GM21723 (cell line): ENCODE data around the gene VTI1A.

Experiments
- ATAC-seq: cut with Tn5 transposase; IDR thresholded peaks from one replicate; pipeline ENCODE4 v1.9.1; 2021; ENCODE audit warnings: mild to moderate bottlenecking, moderate library complexity; ENCODE audit not compliant: unreplicated experiment

Gene VTI1A

DNA sequence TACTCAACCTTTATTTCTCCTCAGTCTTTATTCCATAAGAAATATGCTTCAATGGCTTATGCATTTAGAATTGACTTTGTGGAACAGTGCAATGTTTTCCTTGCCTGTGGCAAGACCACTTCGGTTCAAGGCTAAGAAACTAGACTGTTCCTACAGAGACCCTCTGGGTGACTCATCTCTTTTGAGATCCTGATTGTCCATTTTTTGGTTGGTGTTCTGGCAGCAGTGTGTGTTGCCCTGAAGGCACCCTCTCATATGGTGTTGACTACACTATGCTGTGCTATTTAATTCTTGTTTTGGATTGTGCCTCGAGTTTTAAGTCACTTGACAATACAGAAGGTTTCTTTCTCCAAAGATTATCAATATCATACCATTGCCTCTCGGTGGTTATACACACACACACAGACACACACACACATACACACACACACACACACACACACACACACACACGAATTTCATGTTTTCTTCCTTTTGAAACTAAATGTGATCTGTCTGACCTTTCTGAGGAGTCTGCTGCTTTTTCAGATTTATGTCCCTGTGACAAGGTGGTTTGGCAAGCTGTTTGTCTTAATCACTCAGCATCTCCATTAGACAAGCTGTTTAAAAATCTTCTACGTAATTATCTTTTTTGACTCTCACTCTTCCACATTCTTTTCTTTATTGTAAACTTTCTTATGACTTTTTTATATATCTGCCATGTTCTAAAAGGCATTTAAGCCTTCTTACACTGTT, 187.2 kb downstream of the VTI1A start:
- ATAC-seq = no peak

- no peak for ATAC-seq
These were observed 190.9 kb downstream of the VTI1A start for GRCh38 chr10:112637901-112638300.

DNA sequence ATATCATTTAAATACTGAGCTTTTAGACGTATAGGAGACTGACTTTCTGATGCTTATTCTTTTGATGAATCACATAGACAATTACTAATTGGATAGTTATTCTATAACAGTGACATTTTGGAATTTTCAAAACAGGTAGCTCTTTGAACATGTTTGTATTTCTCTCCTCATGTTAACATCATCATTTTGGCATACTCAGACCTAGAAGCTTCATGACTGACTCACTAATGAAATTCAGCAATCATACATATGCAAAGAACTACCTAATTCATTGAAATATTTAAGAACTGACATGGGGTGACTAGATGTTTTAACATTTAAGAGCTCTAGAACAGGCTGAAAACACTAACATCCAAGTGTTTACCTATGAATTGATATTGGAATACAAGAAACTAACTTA, 192.3 kb downstream of the VTI1A start:
- no peak for ATAC-seq

DNA sequence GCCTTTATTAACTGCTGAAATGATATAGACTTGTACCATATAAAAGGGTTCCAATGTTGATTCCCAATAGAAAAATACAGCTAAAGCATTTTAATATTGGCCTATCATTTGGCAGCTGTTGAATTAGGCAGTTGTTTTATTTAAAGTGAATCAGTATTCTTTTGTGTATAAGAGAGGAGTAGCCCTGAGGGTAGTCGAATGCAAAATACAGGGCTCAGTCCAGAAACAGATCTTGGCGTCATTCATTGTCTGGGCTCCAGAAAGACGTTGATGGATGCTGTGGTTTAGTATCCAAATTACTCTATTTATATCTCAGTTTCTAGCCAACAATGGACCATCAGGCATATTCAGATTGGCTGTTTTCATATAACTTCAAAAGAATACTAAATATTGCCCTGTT, 193.6 kb downstream of the VTI1A start:
- ATAC-seq = no peak

GRCh38 chr10:112643600-112644264, 196.7 kb downstream of the VTI1A start:
- ATAC-seq = no peak

- ATAC-seq = no peak
These were observed 197.2 kb downstream of the VTI1A start for GRCh38 chr10:112644265-112644645.

DNA sequence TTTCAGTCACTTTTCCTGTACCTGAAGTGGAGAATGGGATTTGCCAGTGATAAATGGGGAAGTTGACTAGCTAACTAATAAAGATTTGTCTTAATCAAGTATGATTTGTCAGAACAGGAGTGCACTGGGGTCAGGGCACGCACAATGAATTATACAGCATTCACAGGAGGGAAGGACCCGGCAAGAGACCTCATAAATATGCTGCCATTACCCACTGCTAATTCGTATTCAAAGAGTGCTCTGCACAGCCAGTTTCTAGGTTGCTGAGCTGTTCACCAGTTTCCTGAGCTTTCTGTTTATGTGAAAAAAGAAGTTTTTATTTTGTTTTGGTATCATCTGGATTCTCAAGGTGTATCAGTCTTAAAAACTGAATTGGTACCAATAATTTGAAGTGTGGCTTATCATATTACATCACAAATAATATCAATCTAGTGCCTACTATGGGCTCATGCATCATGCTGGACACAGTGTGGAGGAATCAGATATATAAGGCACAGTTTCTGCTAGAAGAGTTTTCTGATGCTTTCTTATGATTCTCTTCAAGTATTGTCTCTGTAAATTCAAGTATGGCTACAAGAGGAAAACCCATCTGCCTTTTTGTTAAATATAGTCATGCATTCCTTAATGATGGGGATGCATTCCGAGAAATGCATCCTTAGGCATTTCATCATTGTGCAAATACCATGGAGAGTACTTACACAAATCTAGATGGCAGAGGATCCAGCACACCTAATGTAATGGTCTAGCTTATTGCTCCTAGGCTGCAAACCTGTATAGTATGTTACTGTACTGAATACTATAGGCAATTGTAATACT, 202.2 kb downstream of the VTI1A start:
- no peak for ATAC-seq

DNA sequence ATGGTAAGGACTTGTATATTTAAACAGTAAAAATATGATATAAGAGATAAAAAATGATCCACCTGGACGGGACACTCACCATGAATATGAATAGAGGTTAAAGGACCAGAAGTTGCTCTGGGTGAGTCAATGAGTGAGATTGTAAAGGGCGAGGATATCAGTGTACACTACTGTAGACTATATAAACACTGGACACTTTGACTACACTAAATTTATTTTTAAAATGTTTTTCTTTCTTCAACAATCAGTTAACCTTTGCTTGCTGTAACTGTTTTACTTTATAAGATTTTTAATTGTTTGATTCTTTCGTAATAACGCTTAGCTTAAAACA, 202.8 kb downstream of the VTI1A start:
- no peak for ATAC-seq

DNA sequence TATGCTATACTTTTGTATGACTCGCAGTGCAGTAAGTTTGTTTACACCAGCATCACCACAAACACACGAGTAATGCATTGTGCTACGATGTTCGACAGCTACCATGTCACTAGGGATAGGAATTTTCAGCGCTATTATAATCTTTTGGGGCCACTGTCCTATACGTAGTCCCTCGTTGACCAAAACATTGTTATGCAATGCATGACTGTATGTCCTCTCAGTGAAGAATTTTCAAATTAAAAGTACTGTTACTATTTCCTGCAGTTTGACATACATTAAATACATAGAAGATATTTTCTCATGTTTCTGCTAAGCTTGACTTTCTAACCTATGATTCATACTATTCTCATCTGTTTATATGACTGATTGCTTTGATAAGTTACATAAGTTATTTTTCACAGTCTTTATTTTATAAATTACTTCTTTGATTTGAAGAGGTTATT, 203.6 kb downstream of the VTI1A start:
- ATAC-seq = no peak

DNA sequence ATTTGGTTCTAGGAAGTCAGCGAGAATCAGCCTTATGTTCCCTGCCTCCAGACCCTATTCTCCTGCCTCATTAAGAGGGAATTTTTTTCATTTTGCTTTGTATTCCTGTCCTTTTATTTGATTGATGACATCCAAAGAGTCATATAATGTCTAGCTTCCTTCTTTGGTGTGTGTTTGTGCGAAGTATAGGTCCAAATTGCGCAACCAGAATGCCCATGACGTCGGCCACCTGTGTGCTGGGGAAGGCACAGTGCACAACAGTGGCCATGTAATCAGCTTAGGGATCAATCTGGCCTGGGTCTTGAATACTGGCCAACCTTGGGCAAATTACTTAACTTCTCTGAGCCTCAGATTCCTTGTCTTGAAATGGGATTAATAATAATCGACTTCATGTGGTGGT, 206.2 kb downstream of the VTI1A start:
- ATAC-seq = no peak

DNA sequence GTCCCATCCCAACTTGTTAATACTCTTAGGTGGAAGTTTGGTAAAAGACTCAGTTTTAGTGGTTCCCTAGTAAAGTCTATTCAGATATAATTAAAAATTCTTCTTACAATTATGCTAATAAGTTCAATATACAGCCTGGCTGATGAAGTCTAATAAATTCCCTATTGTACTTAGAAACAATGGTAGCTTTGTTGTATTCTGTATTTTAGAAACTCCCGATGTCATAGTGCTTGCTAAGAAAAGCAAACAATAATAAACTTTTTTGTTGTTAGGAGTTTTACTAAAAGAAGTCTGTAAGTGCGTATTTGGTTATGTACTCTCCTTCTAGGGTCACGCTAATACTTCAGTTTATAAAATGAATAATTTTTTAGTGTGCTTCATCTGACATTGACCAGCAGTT, 206.8 kb downstream of the VTI1A start:
- ATAC-seq = no peak

DNA sequence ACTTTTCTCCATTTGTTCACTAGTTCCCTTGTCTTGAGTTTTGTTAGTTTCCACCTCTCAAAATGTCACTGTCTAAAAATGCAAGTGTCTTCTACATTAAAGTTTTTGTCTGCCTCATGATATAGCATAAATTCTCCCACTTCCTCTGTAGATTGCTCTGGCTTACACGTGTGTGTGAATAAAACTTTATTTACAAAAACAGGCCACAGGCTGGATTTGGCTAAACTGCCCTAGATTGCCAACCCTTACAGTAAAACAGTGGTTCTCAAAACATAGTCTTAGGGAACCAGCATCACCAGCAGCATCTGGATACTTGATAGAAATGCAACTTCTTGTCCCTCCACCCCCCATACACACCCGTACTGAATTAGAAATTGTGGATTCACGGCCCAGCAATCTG, 207.8 kb downstream of the VTI1A start:
- no peak for ATAC-seq

- ATAC-seq = no peak
These were observed 208.7 kb downstream of the VTI1A start for GRCh38 chr10:112655722-112656121.

DNA sequence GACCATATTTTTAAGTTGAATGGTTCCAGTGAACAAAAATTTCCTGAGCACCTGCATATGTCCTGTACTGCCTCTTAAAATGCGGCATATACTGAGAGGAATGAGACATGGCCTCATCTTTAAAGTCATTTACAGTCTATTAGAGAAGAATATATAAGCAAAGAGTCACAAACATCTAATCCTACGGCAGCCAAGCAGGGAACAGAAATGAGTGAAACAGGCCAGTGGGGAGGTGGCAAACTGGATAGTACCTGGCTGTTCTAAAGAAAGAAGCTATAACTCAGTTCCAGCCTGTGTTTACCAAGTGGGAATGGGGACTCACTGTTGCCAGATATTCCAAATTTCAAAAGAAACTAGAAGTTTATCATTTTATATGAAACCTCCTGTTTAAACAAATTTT, 211.4 kb downstream of the VTI1A start:
- no peak for ATAC-seq

DNA sequence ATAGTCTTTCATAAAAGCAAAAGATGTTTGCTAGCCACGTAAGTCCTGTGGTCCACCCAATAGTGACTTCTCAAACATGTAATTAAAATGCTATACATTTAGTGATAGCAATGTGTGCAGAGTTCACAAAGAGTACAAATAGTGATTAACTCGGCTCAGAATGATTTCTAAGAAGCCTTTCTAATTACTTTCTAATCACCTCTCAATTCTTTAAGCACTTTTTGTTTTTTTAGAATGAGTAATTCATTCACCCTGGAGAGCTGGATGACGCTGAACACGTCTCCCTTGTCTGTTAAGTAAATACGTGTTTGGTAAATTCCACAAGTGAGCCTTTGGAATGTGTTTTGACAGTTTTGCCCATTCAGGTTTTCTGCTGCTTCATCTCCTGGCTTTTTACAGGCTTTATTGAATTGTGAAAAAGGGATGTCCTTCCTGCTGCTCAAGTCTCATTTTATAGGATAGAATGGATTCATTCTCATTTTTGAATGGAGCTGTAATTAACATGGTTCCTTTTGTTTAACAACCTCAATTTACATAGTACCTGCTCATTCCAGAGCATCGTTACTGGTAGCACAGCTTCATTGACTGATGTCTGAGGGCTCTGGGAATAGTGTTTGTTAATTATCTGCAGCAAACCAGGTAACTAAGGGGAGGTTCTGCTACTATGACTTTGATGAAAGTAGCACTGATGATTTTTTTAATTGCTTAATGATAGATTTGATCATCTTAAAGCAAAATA, 212.1 kb downstream of the VTI1A start:
- ATAC-seq = no peak

- ATAC-seq = no peak
These were observed 216.5 kb downstream of the VTI1A start for GRCh38 chr10:112663234-112664125.

GRCh38 chr10:112666094-112666493, 219.1 kb downstream of the VTI1A start:
- no peak for ATAC-seq

DNA sequence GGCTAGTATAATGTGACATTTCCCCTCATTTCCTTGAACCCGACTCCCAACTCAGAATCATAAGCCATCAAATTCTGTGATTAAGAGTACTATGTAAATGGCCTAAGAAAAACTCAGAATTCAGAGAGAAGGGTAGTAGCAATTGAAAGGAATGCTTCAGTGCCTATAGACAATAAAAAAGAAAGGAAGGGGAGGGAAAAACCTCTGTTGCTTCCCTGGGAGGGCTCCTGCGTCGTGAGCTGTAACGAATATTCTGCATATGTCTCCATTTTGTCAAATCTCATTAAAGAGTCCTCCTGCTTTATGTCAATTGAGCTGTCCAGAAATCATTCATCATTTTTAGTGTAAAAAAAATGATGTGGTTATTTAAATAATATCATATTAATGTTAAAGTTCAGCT, 223.0 kb downstream of the VTI1A start:
- ATAC-seq = no peak

- ATAC-seq = no peak
These were observed 224.7 kb downstream of the VTI1A start for GRCh38 chr10:112671743-112672142.

DNA sequence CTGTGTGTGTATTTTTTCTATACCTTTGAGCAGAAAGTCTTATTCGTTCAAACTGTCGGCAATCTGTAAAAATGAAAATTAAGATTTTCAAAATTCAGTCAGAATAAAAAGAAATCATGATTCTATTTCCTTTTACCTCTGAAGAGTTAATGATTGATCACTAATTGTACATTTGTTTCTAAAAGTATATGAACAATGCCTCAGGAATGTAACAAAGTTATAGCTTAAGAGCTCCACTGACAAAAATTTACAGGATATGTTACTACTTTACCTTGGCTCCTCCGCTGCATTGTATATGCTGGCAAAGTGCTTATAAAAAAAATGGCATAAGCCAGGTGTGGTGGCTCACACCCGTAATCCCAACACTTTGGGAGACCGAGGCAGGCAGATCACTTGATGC, 225.7 kb downstream of the VTI1A start:
- no peak for ATAC-seq
